AG10803 (cell line): Measurements from ENCODE around the gene TMEM184B.

Experiments
- DNase-seq: peaks from one replicate; pipeline ENCODE4 v3.0.0; 2010; ENCODE audit warnings: low read depth
- H3K4me3 ChIP-seq: 2 replicates; pipeline ENCODE4 v1.5.1; 2011; ENCODE audit warnings: mild to moderate bottlenecking, low read length, control low read depth
- CTCF ChIP-seq: conservative IDR thresholded peaks from 2 replicates; pipeline ENCODE4 v1.5.1; 2011; ENCODE audit warnings: mild to moderate bottlenecking, low read length, control low read depth, inconsistent platforms

Gene TMEM184B

DNA sequence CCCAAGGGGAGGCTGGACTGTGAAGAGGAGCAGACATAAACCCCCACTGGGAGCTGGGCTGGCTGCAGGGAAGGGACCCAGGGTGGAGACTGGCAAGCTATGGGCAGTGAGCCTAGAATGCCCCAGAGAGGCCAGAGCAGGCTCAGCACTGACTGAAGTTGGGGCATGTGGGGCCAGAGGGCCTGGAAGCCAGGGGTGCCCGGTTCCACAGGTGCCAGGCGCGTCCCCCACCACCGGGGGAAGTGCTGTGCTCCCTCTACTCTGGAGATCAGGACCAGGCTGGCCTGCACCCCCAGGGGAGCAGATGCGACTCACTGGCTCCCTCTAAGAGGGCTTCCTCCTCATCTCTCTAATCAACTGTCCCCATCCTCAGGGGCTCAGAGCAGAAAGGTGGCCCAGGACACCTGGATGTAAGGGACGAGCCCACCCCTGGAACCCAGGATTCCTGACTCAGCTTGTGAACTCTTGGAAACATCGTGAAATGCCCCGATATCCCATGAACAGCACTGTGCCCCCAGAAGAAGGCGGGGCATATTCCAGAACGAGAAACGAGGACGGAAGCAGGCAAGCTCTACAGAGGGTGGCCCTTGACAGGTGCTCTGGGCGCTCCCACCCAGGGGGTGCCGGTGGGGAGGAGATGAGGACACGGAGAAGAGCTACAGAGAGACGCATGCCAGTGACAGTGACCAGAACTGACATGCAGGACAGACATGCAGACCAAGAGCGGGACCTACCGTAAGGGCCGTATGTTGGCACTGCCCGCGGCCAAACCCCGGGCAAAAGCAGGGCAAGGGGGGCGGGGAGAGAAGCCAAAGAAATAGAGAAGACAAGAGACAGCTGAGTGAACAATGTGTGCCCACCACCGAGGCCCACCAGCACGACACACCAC, 50.7 kb downstream of the TMEM184B start:
- DNase-seq, result no peak
- H3K4me3 ChIP-seq, result no peak overlapping the region
- no peak for TF ChIP-seq CTCF

DNA sequence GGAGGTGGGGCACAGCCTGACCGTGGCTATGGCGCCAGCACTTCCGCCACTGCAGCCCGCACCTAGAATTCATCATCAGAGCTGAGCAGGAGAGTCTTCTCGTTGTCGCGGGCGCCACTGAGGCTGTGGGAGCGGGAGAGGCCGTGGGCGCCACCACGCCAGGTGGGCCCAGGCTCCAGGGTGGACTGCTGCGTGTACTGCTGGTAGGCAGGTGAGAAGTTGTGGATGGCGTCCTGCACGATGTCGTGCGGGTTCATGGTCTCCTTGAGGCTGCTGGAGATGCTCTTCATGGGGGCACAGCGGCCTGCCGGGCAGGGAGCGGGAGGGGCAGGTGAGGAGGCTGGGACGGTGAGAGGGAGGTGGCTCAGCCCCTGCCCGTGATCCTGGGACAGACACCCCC, 51.4 kb downstream of the TMEM184B start:
- no peak overlapping the region for H3K4me3 ChIP-seq
- no peak for DNase-seq
- TF ChIP-seq CTCF, result no peak

GRCh38 chr22:38220653-38221386, 52.0 kb downstream of the TMEM184B start:
- TF ChIP-seq CTCF, result no peak
- DNase-seq, result no peak
- no peak overlapping the region for H3K4me3 ChIP-seq

- no peak overlapping the region for H3K4me3 ChIP-seq
- DNase-seq, result no peak
Measured at GRCh38 chr22:38220163-38220562, 52.6 kb downstream of the TMEM184B start.

GRCh38 chr22:38219632-38220031, 53.2 kb downstream of the TMEM184B start:
- DNase-seq, result no peak
- H3K4me3 ChIP-seq, result no peak overlapping the region
- TF ChIP-seq CTCF, result no peak

More at GRCh38 chr22:38220163-38220562, 52.6 kb downstream of the TMEM184B start:
- no peak for TF ChIP-seq CTCF

DNA sequence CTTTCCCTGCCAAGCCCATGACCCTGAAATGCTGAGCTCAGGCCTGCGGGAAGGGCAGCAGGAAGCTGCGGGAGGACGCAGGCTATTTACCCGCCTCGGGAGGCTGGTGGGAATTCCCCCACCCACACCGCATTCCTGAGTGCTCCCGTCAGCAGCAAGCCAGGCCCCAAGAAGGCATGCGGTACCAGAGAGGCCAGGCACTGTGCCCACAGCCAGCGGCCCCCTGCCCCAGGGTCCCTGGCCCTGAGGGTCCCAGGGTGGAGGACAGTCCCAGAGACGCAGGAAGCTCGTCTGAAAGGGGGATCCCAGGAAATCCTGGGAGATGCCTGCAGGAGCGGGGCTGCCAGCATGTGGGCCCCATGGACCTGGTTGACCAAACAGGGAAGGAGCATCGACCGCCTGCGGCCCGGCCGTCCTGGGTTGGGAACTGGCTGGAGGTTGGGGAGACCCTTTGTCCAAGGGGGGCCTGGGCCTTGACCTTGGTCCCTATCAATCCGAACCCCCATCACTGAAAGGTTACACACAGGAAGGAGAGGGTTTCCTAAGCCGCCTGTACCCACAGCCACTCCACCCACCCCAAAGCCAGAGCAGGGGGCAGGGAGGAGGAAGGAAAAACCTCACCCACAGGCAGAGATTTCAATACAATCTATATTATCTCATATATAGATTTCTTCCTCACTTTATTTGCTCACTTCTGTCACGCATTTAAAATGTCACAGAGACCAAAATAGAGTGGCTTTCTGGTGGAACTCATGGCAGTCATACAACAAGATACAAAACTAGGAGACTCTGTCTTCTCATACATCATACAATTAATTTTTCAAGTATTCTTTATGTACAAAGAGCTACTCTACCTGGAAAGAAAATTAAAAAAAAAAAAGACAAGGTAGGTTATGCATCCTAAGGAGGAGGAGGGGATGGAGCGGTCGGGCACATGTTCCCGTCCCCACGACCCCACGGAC, 53.9 kb downstream of the TMEM184B start:
- no peak for TF ChIP-seq CTCF
- H3K4me3 ChIP-seq, result no peak overlapping the region
- DNase-seq, result peak; percentile 93
